K562 (cell line): Measurements from ENCODE around the gene ALDH16A1. TPM values are rescaled to one million over a fixed set of nuclear protein-coding genes. Genes with fewer than 3 reads are reported as not detected.
A peak's percentile ranks its signal among the peaks of the same experiment; 100 is the strongest.

Experiments
- ASH1L ChIP-seq: fragments of 450-650 bp; IDR thresholded peaks from 2 replicates; pipeline ENCODE4 v1.6.1; 2018; ENCODE audit warnings: borderline replicate concordance, mild to moderate bottlenecking, low read depth; ENCODE audit not compliant: partially characterized antibody
- CTCF ChIP-seq, 3 experiments: IDR thresholded peaks in 2 of 3; conservative IDR thresholded peaks in 1 of 3; 2 replicates each; pipeline ENCODE4 v1.5.1; 2011 to 2012; ENCODE audit warnings: low read length in 3 of 3, mild to moderate bottlenecking in 3 of 3, control low read depth in 2 of 3, improper control_type of control experiment in 1 of 3, inconsistent platforms in 1 of 3, low read depth in 1 of 3, mixed read lengths in 1 of 3, moderate library complexity in 1 of 3; ENCODE audit not compliant: insufficient read depth in 2 of 3
- EGR1 ChIP-seq: fragments of 450-650 bp; conservative IDR thresholded peaks from 2 replicates; pipeline ENCODE4 v1.6.1; 2017; ENCODE audit warnings: mild to moderate bottlenecking
- FOS ChIP-seq: IDR thresholded peaks from 3 replicates; pipeline ENCODE4 v1.6.1; 2011; ENCODE audit not compliant: insufficient read length; ENCODE audit errors: extremely low read depth
- HES1 ChIP-seq: fragments of 450-650 bp; IDR thresholded peaks from 2 replicates; pipeline ENCODE4 v1.6.1; 2016; ENCODE audit warnings: low read depth, mild to moderate bottlenecking, moderate library complexity
- MAX ChIP-seq: sonication (generic); formaldehyde crosslinking; IDR thresholded peaks from 2 replicates; pipeline ENCODE4 v1.9.0; 2022; ENCODE audit warnings: mild to moderate bottlenecking, missing genetic modification reagents
- MEIS2 ChIP-seq: fragments of 450-650 bp; IDR thresholded peaks from 2 replicates; pipeline ENCODE4 v1.6.1; 2014; ENCODE audit warnings: mild to moderate bottlenecking; ENCODE audit not compliant: partially characterized antibody
- MTA3 ChIP-seq: fragments of 450-650 bp; formaldehyde crosslinking; IDR thresholded peaks from 2 replicates; pipeline ENCODE4 v1.6.1; 2017; ENCODE audit warnings: mild to moderate bottlenecking, borderline replicate concordance
- TBL1XR1 ChIP-seq, 2 experiments: IDR thresholded peaks; 2 replicates each; pipeline ENCODE4 v1.6.1; 2012; ENCODE audit warnings: improper control_type of control experiment in 2 of 2, low read length in 2 of 2, mild to moderate bottlenecking in 1 of 2
- THRA ChIP-seq: fragments of 450-650 bp; IDR thresholded peaks from 2 replicates; pipeline ENCODE4 v1.6.1; 2017; ENCODE audit warnings: mild to moderate bottlenecking, moderate library complexity
- ZKSCAN3 ChIP-seq: fragments of 250-450 bp; sonication (Bioruptor Pico); IDR thresholded peaks from 2 replicates; pipeline ENCODE4 v1.4.0; 2020
- ZNF395 ChIP-seq: fragments of 200-800 bp; sonication (Bioruptor generic); IDR thresholded peaks from 2 replicates; pipeline ENCODE4 v1.6.1; 2017; ENCODE audit warnings: missing genetic modification characterization, missing compliant biosample characterization
- polyA plus RNA-seq, 8 experiments: library from polyadenylated mRNA; depleted of rRNA in 4 of 8; stranded (reverse) in 5 of 8; unstranded in 3 of 8; fragments of >200 nt; fragmentation: Nextera tagmentation in 2 of 8; fragmentation: Illumina TruSeq in 1 of 8; extraction: Ambion mirVana in 2 of 8; extraction: Trizol in 1 of 8; gene quantifications; 2 replicates each; pipeline versions ENCODE4 v1.2.1 to v1.2.3, GENCODE V29; 2011 to 2014; ENCODE audit warnings: inconsistent platforms in 1 of 8, missing spikeins in 1 of 8
- total RNA-seq, 7 experiments: library from RNA; depleted of rRNA in 6 of 7; stranded (reverse); fragments of >200 nt in 6 of 7; fragmentation: Illumina TruSeq in 2 of 7; extraction: Trizol in 2 of 7; gene quantifications; 2 replicates each; pipeline versions ENCODE4 v1.2.1 to v1.2.3, GENCODE V29; 2011 to 2021; ENCODE audit warnings: low replicate concordance in 1 of 7

ALDH16A1 gene
- total and polyA plus RNA-seq, 9 of the 15 experiments (the other 6 are each of a cell fraction or from before 2014, with no cell fraction given), result 2.2 to 52.2 (median 7.6) TPM

- TF ChIP-seq CTCF (IDR thresholded peaks at IDR 0.05 in 2 of 3, conservative IDR thresholded peaks at IDR 0.05 in 1 of 3; ENCODE audit: insufficient read depth in 2 of 3, low read depth in 1 of 3, low read length in 3 of 3) (no peak), ZKSCAN3 (CRISPR knock-in tag) (no peak), HES1 (no peak), ASH1L (peak; percentile 78), MEIS2 (peak; percentile 32), EGR1 (peak; percentile 55), MTA3 (no peak), MAX (no peak), TBL1XR1 (IDR thresholded peaks at IDR 0.05; ENCODE audit: low read length in 2 of 2) (no peak), FOS (peak; percentile 79), THRA (no peak), ZNF395 (CRISPR knock-in tag) (no peak)
- TF ChIP-seq, all 486 proteins: peak for 9
Observed at GRCh38 chr19:49434907-49435583, 18.0 kb upstream of the ALDH16A1 start (continued).
